ENCODE measurements around the gene FDXR.
"Not testable (repeated sequence)": the region's sequence is repeated elsewhere in the genome, so short reads cannot be mapped to it uniquely, and the experiment has no call there.

FDXR gene

GRCh38 chr17:74919440-74920305 lies 46.9 kb upstream of the FDXR start:
- no peak overlapping the region for H3K27ac ChIP-seq
- TF ChIP-seq ZFX (IDR thresholded peaks at IDR 0.05; ENCODE audit: borderline replicate concordance) (no peak), CTCF (IDR thresholded peaks at IDR 0.05) (peak; percentile 83)

DNA sequence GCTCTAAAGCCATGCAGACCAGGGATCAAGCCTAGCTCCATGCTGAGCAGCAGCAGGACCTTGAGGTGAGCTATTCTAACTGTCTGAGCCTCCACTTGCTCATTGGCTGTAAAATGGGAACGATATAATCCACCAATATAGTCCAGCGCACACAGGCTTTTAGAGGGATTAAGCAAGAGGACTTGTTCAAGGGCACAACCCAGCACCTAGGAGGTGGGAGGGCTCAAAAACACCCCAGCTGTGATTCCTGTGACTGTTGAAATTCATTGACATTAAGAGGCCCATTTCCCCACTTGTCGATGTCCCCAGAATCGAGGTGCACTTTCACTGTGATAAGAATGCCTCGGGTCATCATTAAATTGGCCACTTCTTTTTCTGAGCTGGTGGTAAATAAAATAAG lies 46.1 kb upstream of the FDXR start:
- no peak overlapping the region for H3K27ac ChIP-seq
- TF ChIP-seq ZFX (IDR thresholded peaks at IDR 0.05; ENCODE audit: borderline replicate concordance): no peak
- no peak for TF ChIP-seq CTCF (IDR thresholded peaks at IDR 0.05)

DNA sequence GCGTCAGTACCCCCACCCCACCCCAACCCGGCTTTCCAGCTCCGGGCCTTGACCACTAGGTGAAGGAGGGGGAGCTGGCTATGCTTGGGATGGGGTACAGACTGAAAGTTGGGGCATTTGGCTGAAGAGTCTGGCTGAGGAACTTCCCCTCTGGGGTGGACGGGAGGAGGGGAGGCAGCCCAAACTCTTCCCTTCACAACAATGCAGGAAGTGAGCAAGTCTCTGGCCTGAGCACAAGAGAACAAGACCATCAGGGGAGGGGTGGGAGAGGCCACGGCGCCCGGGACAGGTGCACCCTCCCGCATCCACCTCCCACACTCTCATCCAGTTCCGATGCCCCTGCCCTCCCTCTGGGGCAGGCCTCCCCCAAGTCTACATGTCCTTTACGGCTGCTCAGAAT lies 44.6 kb upstream of the FDXR start:
- TF ChIP-seq CTCF (IDR thresholded peaks at IDR 0.05) (no peak), ZFX (IDR thresholded peaks at IDR 0.05; ENCODE audit: borderline replicate concordance) (no peak)
- no peak overlapping the region for H3K27ac ChIP-seq

- TF ChIP-seq CTCF (IDR thresholded peaks at IDR 0.05): no peak
- no peak for TF ChIP-seq ZFX (IDR thresholded peaks at IDR 0.05; ENCODE audit: borderline replicate concordance)
- H3K27ac ChIP-seq: no peak overlapping the region
Measured at GRCh38 chr17:74916851-74917199, 44.0 kb upstream of the FDXR start.

GRCh38 chr17:74916136-74916850 lies 43.5 kb upstream of the FDXR start:
- no peak for TF ChIP-seq CTCF (IDR thresholded peaks at IDR 0.05)
- no peak for TF ChIP-seq ZFX (IDR thresholded peaks at IDR 0.05; ENCODE audit: borderline replicate concordance)
- no peak overlapping the region for H3K27ac ChIP-seq

- not testable (repeated sequence) for H3K27ac ChIP-seq
Measured at GRCh38 chr17:74911423-74911822, 38.6 kb upstream of the FDXR start.

- H3K27ac ChIP-seq: not testable (repeated sequence)
Measured at GRCh38 chr17:74909097-74909496, 36.3 kb upstream of the FDXR start.

GRCh38 chr17:74907012-74907411 lies 34.2 kb upstream of the FDXR start:
- TF ChIP-seq ZFX (IDR thresholded peaks at IDR 0.05; ENCODE audit: borderline replicate concordance): no peak
- no peak for TF ChIP-seq CTCF (IDR thresholded peaks at IDR 0.05)
- no peak overlapping the region for H3K27ac ChIP-seq

GRCh38 chr17:74906214-74906793 lies 33.5 kb upstream of the FDXR start:
- peak overlapping the region; percentile 13; the same call in 1 of the 2 replicates for H3K27ac ChIP-seq
